Skeletal muscle cell (primary cell): Measurements from ENCODE around the gene FOXM1.
A peak's percentile ranks its signal among the peaks of the same experiment; 100 is the strongest.
"Not testable (repeated sequence)": the region's sequence is repeated elsewhere in the genome, so short reads cannot be mapped to it uniquely, and the experiment has no call there.

Source experiments
- DNase-seq: peaks from one replicate; pipeline ENCODE4 v3.0.0-alpha.2; 2010; ENCODE audit warnings: low read depth
- H3K4me3 ChIP-seq: 2 replicates; pipeline ENCODE4 v1.5.1; 2011; ENCODE audit warnings: low read depth, mild to moderate bottlenecking, control low read depth, low read length, moderate library complexity

Gene FOXM1

GRCh38 chr12:2886768-2887450 lies 9.9 kb upstream of the FOXM1 start:
- no peak overlapping the region for H3K4me3 ChIP-seq
- DNase-seq, result no peak

GRCh38 chr12:2884810-2885209 lies 7.8 kb upstream of the FOXM1 start:
- no peak for DNase-seq
- no peak overlapping the region for H3K4me3 ChIP-seq

GRCh38 chr12:2879853-2880252 lies 2.9 kb upstream of the FOXM1 start:
- no peak overlapping the region for H3K4me3 ChIP-seq
- DNase-seq, result no peak

GRCh38 chr12:2877953-2878732 lies 1.2 kb upstream of the FOXM1 start:
- DNase-seq, result no peak
- H3K4me3 ChIP-seq, result peak overlapping the region; percentile 90

DNA sequence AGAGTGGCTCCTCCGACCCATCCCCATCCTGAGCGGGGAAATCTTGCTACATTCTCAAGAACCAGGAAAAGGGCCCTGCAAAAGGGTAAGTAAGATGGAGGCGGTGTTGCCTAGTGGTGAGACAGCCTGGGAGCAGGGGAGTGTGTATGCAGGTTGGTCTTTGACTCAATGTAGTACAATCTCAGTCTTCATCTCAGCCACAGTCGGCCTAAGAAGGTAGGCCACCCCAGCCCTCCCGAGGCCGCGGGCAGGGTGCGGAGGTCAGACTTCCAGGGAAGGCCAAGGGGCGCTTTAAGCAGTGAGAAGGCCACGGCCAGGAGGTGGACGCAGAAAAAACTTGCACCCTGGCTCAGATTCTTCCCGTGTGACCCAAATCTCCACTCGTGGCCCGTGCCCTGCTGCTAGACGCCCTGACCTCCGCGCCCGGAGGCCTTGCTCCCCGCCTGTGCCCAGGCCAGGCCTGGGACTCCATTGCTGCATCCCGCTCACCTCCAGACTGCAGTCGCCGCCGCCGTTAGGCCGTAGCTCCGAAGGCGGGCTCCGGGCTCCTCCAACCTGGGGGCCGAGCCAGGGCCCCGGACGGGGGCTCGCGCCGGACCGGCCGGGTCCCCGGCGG lies 435 bp downstream of the FOXM1 start:
- peak overlapping the region; percentile 90 for H3K4me3 ChIP-seq
- no peak for DNase-seq

DNA sequence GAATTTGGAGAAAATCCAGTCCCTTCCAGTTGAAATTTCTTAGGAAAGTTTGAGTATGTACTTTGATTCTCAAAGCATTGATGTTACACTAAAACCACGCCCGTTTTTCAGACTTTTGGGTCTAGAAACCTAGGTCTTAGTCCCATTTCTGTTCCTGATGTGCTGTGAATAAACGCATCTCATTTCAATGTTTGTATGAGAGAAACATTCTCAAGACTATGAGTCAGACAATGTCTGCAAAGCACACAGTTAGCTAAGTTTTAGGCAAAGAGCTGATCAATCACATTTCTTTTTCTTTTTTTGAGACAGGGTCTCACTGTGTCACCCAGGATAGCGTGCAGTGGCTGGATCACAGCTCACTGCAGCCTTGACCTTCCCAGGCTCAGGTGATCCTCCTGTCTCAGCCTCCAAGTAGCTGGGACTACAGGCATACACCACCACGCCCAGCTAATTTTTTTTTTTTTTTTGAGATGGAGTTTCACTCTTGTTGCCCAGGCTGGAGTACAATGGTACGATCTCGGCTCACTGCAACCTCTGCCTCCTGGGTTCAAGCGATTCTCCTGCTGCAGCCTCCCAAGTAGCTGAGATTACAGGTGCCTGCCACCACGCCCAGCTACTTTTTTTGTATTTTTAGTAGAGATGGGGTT lies 7.9 kb downstream of the FOXM1 start:
- DNase-seq, H3K4me3 ChIP-seq: not testable (repeated sequence)

DNA sequence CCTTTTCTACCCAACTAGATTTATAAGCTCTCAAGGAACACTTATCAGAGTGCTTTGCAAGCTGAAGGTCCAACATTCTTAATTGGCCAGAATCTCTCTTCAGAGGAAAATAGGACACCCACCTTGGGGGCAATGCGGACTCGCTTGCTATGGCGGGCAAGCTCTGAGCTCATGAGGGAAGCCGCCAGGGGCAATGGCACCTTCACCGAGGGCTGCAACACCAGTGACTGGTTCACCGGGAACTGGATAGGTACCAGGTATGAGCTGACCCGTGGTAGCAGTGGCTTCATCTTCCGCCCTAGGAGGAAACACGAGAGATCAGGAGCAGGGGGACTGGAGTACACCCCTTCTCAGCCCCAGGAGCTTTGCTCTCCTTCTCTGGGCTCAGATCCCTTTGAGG lies 12.8 kb downstream of the FOXM1 start:
- no peak overlapping the region for H3K4me3 ChIP-seq
- DNase-seq, result no peak

- not testable (repeated sequence) for DNase-seq, H3K4me3 ChIP-seq
These were observed 13.6 kb downstream of the FOXM1 start for GRCh38 chr12:2863402-2863801.

DNA sequence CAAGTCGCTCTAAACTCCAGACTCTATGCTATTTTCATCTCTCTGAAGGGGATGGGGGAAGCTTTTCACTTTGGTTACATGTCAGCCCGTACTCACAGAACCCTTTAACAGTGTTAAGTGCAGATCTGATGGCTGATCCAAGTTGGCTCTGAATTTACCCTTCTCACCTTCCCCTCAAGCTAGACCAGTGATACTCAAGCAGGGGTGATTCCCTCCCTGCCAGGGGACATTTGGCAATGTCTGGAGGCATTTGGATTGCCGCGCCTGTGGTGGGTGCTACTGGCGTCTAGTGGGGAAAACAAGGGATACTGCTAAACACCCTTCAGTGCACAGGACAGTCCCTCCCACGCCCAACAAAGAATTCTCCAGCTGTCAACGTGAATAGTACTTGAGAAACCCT lies 14.1 kb downstream of the FOXM1 start:
- no peak for DNase-seq
- H3K4me3 ChIP-seq, result no peak overlapping the region

- no peak overlapping the region for H3K4me3 ChIP-seq
- no peak for DNase-seq
These were observed 16.8 kb downstream of the FOXM1 start for GRCh38 chr12:2860170-2860569.

DNA sequence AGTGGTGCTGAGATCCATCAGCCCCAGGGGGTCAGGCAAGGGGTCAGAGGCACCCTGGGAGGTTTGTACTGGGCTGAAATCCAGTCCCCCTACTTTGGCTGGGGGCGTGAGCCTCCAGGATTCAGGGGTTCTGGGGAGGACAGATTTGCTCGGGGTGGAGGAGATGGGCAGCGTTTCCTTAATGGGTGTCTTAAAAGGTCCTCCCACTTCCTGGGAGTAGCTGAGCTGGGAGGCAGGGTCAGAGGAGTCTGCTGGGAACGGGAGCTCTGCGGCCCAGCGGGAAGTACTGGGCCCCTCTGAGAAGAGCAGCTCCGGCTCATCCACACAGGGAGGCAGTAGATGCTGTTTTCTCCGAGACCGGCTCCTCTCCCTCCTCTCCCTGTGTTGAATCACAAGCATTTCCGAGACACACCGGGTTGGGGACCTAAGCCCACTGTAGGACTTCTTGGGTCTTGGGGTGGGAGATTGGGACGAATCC lies 18.0 kb downstream of the FOXM1 start:
- H3K4me3 ChIP-seq, result no peak overlapping the region
- no peak for DNase-seq

DNA sequence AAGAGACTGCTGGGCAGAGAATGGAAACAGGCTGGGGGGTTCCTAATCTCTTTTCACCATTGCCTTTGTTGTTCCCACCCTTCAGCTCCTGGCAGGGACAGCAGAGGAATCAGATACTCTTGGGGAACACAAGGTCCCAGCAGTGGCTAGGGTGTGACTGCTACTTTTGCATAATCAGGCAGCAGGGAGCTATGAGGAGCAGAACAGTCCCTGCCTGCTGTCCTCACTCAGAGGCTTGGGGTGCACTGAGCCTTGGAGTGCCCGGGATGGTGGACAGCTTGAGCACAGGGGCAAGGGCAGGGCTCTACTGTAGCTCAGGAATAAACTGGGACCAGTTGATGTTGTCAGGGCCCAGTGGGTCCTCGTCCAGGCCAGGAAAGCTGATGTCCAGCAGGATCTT lies 18.6 kb downstream of the FOXM1 start:
- no peak overlapping the region for H3K4me3 ChIP-seq

DNA sequence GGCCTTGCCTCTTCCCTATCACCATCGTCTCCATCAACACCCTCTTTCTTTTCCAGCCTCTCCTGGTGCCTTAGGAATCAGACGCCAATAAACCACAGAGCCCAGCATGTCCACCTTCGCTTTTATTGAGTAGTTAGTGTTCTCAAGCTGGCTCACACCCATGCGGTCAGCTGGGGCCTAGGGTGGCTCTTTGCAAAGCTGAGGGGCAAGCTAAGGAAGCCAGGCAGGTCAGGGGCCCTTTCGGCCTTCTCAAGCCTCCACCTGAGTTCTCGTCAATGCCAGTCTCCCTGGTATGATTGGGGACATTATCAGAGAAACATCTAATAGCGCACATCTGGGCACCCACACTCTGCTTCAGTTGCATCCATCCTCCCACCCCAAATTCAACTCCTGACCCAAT lies 19.4 kb downstream of the FOXM1 start:
- no peak overlapping the region for H3K4me3 ChIP-seq
- DNase-seq, result no peak

More for the DNA sequence above, 18.6 kb downstream of the FOXM1 start:
- DNase-seq, result no peak

DNA sequence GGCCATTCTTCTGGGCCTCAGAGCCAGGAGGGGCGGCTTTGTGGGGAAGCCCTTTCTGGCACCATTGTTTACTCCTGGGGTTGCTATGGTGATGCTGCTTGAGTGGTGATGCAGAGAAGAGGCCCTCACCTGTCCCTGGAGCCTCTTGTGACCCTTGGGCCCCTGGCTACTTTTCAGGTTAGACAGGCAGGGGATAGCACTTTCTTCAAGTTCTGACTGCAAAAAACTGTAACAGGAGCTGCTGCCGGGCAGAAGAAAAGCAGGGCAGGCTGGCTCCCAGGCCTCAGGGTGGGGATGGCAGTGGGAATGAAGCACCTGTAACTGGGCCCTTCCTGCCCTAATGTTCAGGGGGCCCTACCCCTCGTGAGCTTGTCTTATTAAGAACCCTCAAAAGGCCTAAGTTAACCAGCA lies 19.9 kb downstream of the FOXM1 start, which contains the start of gene TEX52:
TEX52 (minus strand) TSS at position 19 of the 411 bp plus-strand sequence; CDS start at position 6, 13 bp downstream.
- no peak for DNase-seq
- H3K4me3 ChIP-seq, result no peak within 1 kb of the TSS

DNA sequence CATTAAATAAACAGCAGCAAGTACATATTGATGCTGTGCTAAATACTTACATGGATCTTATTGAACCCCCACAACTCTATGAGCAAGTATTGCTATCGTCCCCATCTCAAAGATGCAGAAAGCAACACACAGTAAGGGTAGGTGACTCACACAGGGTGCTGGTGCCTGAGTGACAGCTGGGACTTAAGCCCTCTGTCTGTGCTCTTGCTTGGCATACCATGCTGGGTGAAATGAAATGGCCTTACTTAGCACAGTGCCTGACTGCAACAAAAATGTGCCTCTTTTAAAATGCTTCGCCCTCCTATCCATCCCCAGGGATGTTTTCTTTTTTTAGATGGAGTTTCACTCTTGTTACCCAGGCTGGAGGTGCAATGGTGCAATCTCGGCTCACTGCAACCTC lies 20.9 kb downstream of the FOXM1 start:
- no peak overlapping the region for H3K4me3 ChIP-seq
- no peak for DNase-seq

DNA sequence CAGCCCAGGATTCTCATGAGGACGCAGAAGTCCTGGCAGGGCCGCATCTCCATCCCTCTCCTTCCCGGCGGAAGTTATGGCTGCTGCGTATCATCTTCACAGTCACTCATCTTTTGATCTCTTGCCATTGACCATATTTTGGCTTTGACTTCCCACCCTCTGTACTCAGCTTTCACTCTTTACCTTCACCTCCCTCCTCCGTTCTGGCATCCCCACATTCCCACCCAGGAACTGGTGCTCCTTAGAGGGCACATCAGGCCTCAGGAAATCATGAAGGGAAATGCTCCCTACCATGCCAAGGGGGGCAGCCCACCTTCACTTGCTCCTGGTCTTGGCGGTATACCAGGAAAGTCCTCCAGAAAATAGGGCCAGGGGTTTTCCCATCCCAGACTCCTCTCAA lies 21.4 kb downstream of the FOXM1 start:
- H3K4me3 ChIP-seq, result no peak overlapping the region
- DNase-seq, result no peak

DNA sequence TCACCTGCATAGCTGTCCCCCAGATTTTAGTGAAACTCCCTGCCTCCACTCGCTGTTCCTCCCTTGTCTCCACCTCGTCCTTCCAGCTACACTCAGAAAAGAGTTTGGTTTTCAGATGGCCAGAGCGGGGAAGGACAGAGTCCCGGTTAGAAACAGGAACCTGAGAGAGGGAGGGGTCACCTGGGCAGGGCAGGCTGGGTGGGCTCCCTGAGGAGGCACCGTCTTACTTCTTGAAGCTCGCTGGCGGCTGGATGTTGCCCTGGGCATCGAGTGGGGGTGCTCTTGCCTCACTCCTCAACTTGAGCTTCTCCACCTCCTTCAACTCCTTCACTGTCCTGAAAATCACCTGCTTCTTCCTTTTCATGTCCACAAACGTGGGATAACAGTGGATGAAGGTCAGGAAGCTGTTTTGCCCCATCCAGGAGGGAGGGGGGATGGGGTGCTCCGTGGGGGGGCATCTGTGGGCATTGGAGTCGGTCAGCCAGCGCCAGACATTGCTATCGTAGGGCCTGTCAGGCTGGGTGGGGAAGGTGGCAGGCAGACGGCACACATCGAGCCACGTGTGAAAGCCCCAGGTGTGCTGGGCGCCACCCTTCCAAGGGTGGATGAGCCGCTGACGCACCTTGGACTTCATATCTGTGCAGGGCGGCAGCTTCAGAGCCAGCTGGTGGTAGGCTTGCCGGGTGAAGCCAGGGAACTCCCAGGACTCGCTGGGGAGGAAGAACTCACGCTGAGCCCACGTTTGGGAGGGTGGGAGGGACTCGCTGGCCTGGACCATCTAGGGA lies 22.1 kb downstream of the FOXM1 start:
- DNase-seq, result no peak
- no peak overlapping the region for H3K4me3 ChIP-seq

- no peak overlapping the region for H3K4me3 ChIP-seq
- no peak for DNase-seq
These were observed 23.3 kb downstream of the FOXM1 start for GRCh38 chr12:2853626-2854025.

- no peak for DNase-seq
- no peak overlapping the region for H3K4me3 ChIP-seq
These were observed 25.0 kb downstream of the FOXM1 start for GRCh38 chr12:2851931-2852330.
